Osteoblast (primary cell): ENCODE results near the gene DCAF6. TPM values are rescaled to one million over a fixed set of nuclear protein-coding genes. Genes with fewer than 3 reads are reported as not detected.

Experiments
- DNase-seq: peaks from one replicate; pipeline ENCODE4 v3.0.0; 2011; ENCODE audit warnings: low spot score, mixed read lengths; ENCODE audit not compliant: insufficient read length; ENCODE audit errors: missing footprints
- H2AFZ ChIP-seq: 2 replicates; pipeline ENCODE4 v1.6.0; 2011; ENCODE audit warnings: mild to moderate bottlenecking, low read length
- H3K27ac ChIP-seq: 2 replicates; pipeline ENCODE4 v1.5.1; 2011; ENCODE audit warnings: mild to moderate bottlenecking, low read depth, low read length, moderate library complexity
- H3K27me3 ChIP-seq: 2 replicates; pipeline ENCODE4 v1.6.0; 2012; ENCODE audit warnings: mild to moderate bottlenecking, control low read depth, inconsistent platforms, low read length, moderate library complexity; ENCODE audit not compliant: insufficient read depth
- H3K36me3 ChIP-seq: 2 replicates; pipeline ENCODE4 v1.5.1; 2011; ENCODE audit warnings: mild to moderate bottlenecking, low read length, control low read depth, moderate library complexity; ENCODE audit not compliant: insufficient read depth
- H3K4me1 ChIP-seq: 2 replicates; pipeline ENCODE4 v1.5.1; 2011; ENCODE audit warnings: mild to moderate bottlenecking, low read length, control low read depth, moderate library complexity; ENCODE audit not compliant: insufficient read depth
- H3K4me2 ChIP-seq: 2 replicates; pipeline ENCODE4 v1.6.0; 2011; ENCODE audit warnings: mild to moderate bottlenecking, low read length; ENCODE audit not compliant: insufficient read depth
- H3K4me3 ChIP-seq: fragments of 200-600 bp; sonication (generic); 3 replicates; pipeline ENCODE4 v1.5.1; 2012; ENCODE audit warnings: mild to moderate bottlenecking, low read length, inconsistent platforms; ENCODE audit not compliant: insufficient read depth
- H3K79me2 ChIP-seq: 2 replicates; pipeline ENCODE4 v1.6.0; 2012; ENCODE audit warnings: mild to moderate bottlenecking, low read length, control low read depth, inconsistent platforms; ENCODE audit not compliant: insufficient read depth
- H3K9me3 ChIP-seq: 2 replicates; pipeline ENCODE4 v1.5.1; 2011; ENCODE audit warnings: low read depth, low read length, control low read depth
- H4K20me1 ChIP-seq: 2 replicates; pipeline ENCODE4 v1.6.0; 2012; ENCODE audit warnings: mild to moderate bottlenecking, low read length, control low read depth; ENCODE audit not compliant: insufficient read depth
- total RNA-seq: library from RNA; depleted of rRNA; stranded (reverse); fragments of >200 nt; gene quantifications from 2 replicates; pipeline ENCODE4 v1.2.3, GENCODE V29; 2012
- TF ChIP-seq, protein P1 (sequence below): IDR thresholded peaks from 2 replicates; pipeline ENCODE4 v1.5.1; 2011; ENCODE audit warnings: mild to moderate bottlenecking, low read depth, low read length, moderate library complexity; ENCODE audit errors: extremely low read depth

Gene DCAF6
- total RNA-seq, 1 donor, result 91.6 TPM

GRCh38 chr1:168069384-168069783 lies 132.9 kb downstream of the DCAF6 start:
- H3K27ac ChIP-seq, result no peak overlapping the region
- no peak overlapping the region for H3K4me3 ChIP-seq
- peaks cover 38% of the 10 kb centered on the region for H3K36me3 ChIP-seq
- TF ChIP-seq, protein P1, sequence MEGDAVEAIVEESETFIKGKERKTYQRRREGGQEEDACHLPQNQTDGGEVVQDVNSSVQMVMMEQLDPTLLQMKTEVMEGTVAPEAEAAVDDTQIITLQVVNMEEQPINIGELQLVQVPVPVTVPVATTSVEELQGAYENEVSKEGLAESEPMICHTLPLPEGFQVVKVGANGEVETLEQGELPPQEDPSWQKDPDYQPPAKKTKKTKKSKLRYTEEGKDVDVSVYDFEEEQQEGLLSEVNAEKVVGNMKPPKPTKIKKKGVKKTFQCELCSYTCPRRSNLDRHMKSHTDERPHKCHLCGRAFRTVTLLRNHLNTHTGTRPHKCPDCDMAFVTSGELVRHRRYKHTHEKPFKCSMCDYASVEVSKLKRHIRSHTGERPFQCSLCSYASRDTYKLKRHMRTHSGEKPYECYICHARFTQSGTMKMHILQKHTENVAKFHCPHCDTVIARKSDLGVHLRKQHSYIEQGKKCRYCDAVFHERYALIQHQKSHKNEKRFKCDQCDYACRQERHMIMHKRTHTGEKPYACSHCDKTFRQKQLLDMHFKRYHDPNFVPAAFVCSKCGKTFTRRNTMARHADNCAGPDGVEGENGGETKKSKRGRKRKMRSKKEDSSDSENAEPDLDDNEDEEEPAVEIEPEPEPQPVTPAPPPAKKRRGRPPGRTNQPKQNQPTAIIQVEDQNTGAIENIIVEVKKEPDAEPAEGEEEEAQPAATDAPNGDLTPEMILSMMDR, result peak; percentile 10
- no peaks in the 10 kb centered on the region for H3K9me3 ChIP-seq
- no peaks in the 10 kb centered on the region for H3K27me3 ChIP-seq
- H3K4me2 ChIP-seq, result no peak overlapping the region
- H2AFZ ChIP-seq, result no peak overlapping the region
- H3K4me1 ChIP-seq, result no peaks in the 10 kb centered on the region
- DNase-seq, result no peak
- H4K20me1 ChIP-seq, result no peaks in the 10 kb centered on the region
- no peaks in the 10 kb centered on the region for H3K79me2 ChIP-seq

DNA sequence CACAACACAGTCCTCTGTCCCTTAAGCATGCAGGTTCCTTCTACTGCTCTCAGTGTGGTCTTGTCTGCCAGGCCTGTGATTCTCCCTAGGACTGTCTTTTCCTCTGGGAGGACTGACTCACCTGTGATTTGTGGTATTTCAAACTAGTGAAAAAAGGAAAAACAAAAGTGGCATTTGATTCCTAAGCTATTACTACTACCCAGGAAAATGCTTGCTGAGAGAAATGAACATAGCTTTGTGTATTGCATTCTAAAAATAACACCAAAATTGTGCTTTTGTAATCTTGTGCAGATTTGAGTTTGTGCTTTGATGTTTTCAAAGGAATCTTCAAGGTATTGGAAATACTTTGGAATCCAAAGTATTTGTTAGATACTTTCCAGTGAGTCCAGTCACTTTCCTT lies 143.3 kb downstream of the DCAF6 start:
- DNase-seq, result no peak
- H3K27ac ChIP-seq, result peak overlapping the region; percentile 98
- peaks cover 24% of the 10 kb centered on the region for H3K36me3 ChIP-seq
- H3K27me3 ChIP-seq, result no peaks in the 10 kb centered on the region
- TF ChIP-seq, protein P1, result no peak
- no peak overlapping the region for H3K4me3 ChIP-seq
- H3K4me2 ChIP-seq, result no peak overlapping the region
- H3K4me1 ChIP-seq, result peaks cover 39% of the 10 kb centered on the region
- H2AFZ ChIP-seq, result no peak overlapping the region
- peaks cover 9% of the 10 kb centered on the region for H4K20me1 ChIP-seq
- H3K79me2 ChIP-seq, result no peaks in the 10 kb centered on the region
- H3K9me3 ChIP-seq, result no peaks in the 10 kb centered on the region

DNA sequence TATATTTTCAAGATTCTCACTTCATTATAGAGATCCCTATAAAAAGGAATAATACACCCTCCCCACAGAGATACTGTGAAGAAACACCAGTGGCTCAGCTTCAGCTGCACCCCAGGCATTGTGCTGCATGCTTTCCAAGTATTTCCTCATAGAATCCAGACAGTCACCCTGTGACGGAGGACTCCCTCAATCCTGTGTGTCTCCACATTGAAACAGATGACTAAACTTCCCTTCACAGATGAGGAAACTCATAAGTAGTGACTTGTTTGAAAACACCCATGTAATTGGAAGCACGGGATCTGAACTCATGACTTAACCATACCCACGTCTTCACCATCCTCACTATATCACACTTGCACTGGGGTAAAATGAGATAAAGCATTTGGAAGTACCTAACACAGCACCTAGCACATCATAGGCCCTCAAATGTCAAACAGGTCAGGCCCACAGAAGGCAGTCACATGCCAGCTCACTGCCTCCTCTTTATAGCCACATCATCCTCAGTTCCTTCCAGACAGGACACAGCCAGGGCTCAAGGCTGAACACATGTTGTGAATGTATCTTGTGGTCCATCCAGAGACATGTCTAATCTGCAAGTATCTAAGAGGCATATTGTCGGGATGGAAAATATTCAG lies 145.0 kb downstream of the DCAF6 start:
- Histone ChIP-seq H3K4me1 (peaks cover 44% of the 10 kb centered on the region), H2AFZ (no peak overlapping the region), H3K4me3 (no peak overlapping the region), H3K36me3 (peaks cover 15% of the 10 kb centered on the region), H3K27ac (peak overlapping the region; percentile 98), H3K27me3 (no peaks in the 10 kb centered on the region), H3K79me2 (no peaks in the 10 kb centered on the region), H3K9me3 (no peaks in the 10 kb centered on the region), H4K20me1 (peaks cover 9% of the 10 kb centered on the region), H3K4me2 (peak overlapping the region; percentile 26)
- TF ChIP-seq, protein P1, result no peak
- DNase-seq, result peak; percentile 90

DNA sequence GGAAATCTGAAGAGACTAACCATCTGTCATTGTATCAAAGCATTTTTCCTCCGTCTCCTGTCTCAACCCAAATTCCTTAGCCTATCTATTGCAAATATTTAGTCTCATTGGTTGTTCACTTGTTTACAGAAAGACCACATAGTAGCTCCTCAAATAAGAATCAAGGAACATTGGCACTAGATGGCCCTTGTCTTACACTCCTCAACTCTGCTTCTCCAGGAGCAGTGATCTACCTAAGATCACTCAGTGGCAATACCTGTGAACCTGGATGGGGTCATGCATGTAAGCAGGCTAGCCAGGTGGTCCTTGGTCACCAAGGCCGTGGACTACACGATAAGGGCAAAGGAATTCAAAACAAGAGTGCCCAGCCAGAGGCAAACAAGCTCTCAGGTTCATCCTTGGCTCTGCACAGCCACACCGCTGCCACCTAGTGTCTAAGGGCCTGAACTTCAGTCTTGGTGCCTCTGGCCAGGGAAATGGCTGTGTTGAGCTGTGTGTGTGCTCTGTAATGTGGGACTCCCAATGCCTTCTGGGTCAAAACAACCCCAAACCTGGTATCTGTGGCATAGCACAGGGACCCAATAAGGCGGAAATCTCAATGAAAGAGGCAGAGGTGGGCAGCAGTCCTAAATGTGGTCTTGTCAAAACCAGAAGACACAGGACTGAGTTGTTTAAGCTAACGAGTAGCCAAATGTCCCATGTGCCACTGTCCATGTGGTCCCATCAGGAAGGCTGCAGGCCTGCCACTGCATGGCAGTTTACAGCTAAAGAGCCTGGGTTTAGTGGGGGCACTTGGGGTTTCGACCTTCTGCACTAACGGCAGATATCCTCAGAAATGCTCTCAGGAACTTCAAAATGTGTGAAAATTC lies 145.8 kb downstream of the DCAF6 start:
- TF ChIP-seq, protein P1, result peak; percentile 98
- Histone ChIP-seq H3K4me1 (peaks cover 44% of the 10 kb centered on the region), H3K79me2 (no peaks in the 10 kb centered on the region), H3K36me3 (peaks cover 8% of the 10 kb centered on the region), H3K4me3 (no peak overlapping the region), H3K9me3 (no peaks in the 10 kb centered on the region), H3K4me2 (peak overlapping the region; percentile 26), H3K27ac (peak overlapping the region; percentile 98), H3K27me3 (no peaks in the 10 kb centered on the region), H4K20me1 (peaks cover 9% of the 10 kb centered on the region), H2AFZ (no peak overlapping the region)
- DNase-seq, result peak; percentile 88
